Body of pancreas (tissue), 4 donors: ENCODE measurements around the gene CAST. TPM values are rescaled to one million over a fixed set of nuclear protein-coding genes. Genes with fewer than 3 reads are reported as not detected.

Experiments used
- ATAC-seq: fragments of 150-250 bp; one replicate; pipeline ENCODE4 v1.9.1; 2016
- DNase-seq, 4 donors: peaks; one replicate each; pipeline ENCODE4 v3.0.0-alpha.2; 2019
- H3K27ac ChIP-seq, 4 donors: fragments of 200-600 bp; sonication (generic); 1 replicate in 3 of 4; 2 replicates in 1 of 4; pipeline versions ENCODE4 v1.5.1 to v1.6.1; 2016 to 2019; ENCODE audit warnings: mild to moderate bottlenecking in 1 of 4, mixed read lengths in 1 of 4, moderate library complexity in 1 of 4
- H3K27me3 ChIP-seq, 2 donors: fragments of 200-600 bp; sonication (generic); one replicate each; pipeline ENCODE4 v1.6.0; 2016; ENCODE audit warnings: mild to moderate bottlenecking in 1 of 2
- H3K36me3 ChIP-seq, 2 donors: fragments of 200-600 bp; sonication (generic); replicated peaks in 1 of 2; 2 replicates each; pipeline ENCODE4 v1.5.1; 2016; ENCODE audit warnings: low read depth in 2 of 2; ENCODE audit not compliant: insufficient read depth in 1 of 2
- H3K4me1 ChIP-seq: fragments of 200-600 bp; sonication (generic); one replicate; pipeline ENCODE4 v1.6.0; 2016
- H3K4me3 ChIP-seq, 2 donors: fragments of 200-600 bp; sonication (generic); 1 replicate in 1 of 2; 2 replicates in 1 of 2; pipeline ENCODE4 v1.5.1; 2016 to 2019
- H3K9me3 ChIP-seq, 3 donors: fragments of 200-600 bp; sonication (generic); 1 replicate in 2 of 3; 2 replicates in 1 of 3; pipeline ENCODE4 v1.5.1; 2016
- CTCF ChIP-seq, 7 experiments: fragments of 450-650 bp in 4 of 7; fragments of 200-600 bp in 3 of 7; sonication (generic) in 3 of 7; IDR thresholded peaks; one replicate each; pipeline ENCODE4 v1.5.1; 2016 to 2019; ENCODE audit warnings: antibody characterized with exemption in 7 of 7
- POLR2A ChIP-seq, 3 donors: fragments of 450-650 bp; IDR thresholded peaks; one replicate each; pipeline ENCODE4 v1.6.1; 2016; ENCODE audit warnings: antibody characterized with exemption in 3 of 3, mild to moderate bottlenecking in 2 of 3
- WGBS, 2 donors: methylation state at CpG; one replicate each; pipeline ENCODE4 v1.1.5; 2017; 5-methylcytosine and 5-hydroxymethylcytosine counted together
- intact Hi-C: fragments of 100-400 bp; cut with DNase I; formaldehyde crosslinking; loops from one replicate; pipeline ENCODE4 v1.15.1; 2023
- total RNA-seq, 2 donors: library from RNA; depleted of rRNA; stranded (reverse); fragments of >200 nt; gene quantifications; one replicate each; pipeline ENCODE4 v1.1.0, GENCODE V29; 2016

CAST gene
- total RNA-seq, 2 donors from 2014 or later, result 130 to 157 TPM

- DNase-seq (peak; percentile 17 to 67 (median 40)), ATAC-seq (peak; percentile 48)
- intact Hi-C loops, result no loop called here
- Histone ChIP-seq H3K4me1 (no peaks in the 10 kb centered on the region), H3K27me3 (no peaks in the 10 kb centered on the region), H3K9me3 (no peaks in the 10 kb centered on the region), H3K27ac (peak overlapping the region in 1 of 4 donors; percentile 30), H3K4me3 (no peak overlapping the region), H3K36me3 (peaks cover 5 to 36% of the 10 kb centered on the region in 2 donors)
- no peak for TF ChIP-seq POLR2A (IDR thresholded peaks at IDR 0.05)
- TF ChIP-seq CTCF (IDR thresholded peaks at IDR 0.05), result peak; percentile 41 to 90 (median 52)
Measured at GRCh38 chr5:96752341-96753016, 90.3 kb downstream of the CAST start.

GRCh38 chr5:96753017-96753397 lies 90.8 kb downstream of the CAST start:
- TF ChIP-seq POLR2A (IDR thresholded peaks at IDR 0.05) (no peak), CTCF (IDR thresholded peaks at IDR 0.05) (no peak)
- H3K27ac ChIP-seq, result no peak overlapping the region
- H3K27me3 ChIP-seq, result no peaks in the 10 kb centered on the region
- DNase-seq, result no peak
- H3K36me3 ChIP-seq, result peaks cover 10 to 36% of the 10 kb centered on the region in 2 donors
- H3K4me3 ChIP-seq, result no peak overlapping the region
- H3K4me1 ChIP-seq, result no peaks in the 10 kb centered on the region
- ATAC-seq, result no peak
- intact Hi-C loops, result no loop called here
- H3K9me3 ChIP-seq, result no peaks in the 10 kb centered on the region
- WGBS, 2 donors, result 84 to 92% methylated on average over 4 of the region's 4 CpGs

DNA sequence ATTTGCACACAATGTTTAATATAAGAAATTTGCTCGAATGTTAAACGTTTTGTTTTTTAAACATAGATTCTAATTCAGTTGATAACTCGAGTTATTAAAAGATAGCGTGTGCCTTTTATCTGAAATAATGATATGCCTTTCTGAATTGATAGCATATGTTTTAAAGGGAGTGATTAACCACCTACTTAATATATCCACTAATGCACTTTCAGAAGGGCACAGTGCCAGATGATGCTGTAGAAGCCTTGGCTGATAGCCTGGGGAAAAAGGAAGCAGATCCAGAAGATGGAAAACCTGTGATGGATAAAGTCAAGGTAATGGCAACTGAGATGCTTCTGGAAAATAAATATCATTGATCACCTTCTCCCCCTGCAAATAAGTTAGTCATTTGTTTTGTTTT lies 91.7 kb downstream of the CAST start:
- TF ChIP-seq CTCF (IDR thresholded peaks at IDR 0.05) (no peak), POLR2A (IDR thresholded peaks at IDR 0.05) (no peak)
- H3K27ac ChIP-seq, result no peak overlapping the region
- ATAC-seq, result no peak
- 40 to 48% methylated on average over 4 of the region's 4 CpGs for whole genome bisulfite sequencing, 2 donors
- H3K9me3 ChIP-seq, result no peaks in the 10 kb centered on the region
- no peaks in the 10 kb centered on the region for H3K4me1 ChIP-seq
- intact Hi-C loops, result no loop called here
- H3K27me3 ChIP-seq, result no peaks in the 10 kb centered on the region
- H3K36me3 ChIP-seq, result peaks cover 11 to 38% of the 10 kb centered on the region in 2 donors
- H3K4me3 ChIP-seq, result no peak overlapping the region
- no peak for DNase-seq

DNA sequence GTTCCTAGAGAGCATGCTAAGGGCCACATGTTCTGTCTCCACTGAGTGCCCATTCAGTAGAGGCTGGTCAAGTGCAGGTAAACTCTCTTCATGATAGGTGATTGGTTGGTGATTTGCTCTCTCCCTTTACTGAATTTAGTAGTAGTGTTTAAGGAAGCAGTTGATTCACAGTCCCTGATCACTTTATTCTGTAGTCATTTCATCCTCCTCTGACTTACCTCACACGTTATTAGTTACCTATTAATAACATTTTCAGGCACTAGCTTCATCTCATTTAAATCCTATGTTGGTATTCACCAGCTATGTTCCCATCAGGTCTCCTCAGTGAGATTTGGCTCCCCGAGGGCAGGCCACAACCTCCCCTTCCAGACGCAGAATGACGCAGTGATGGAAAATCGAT lies 93.7 kb downstream of the CAST start:
- no peak for DNase-seq
- no peak for TF ChIP-seq CTCF (IDR thresholded peaks at IDR 0.05)
- no peak for TF ChIP-seq POLR2A (IDR thresholded peaks at IDR 0.05)
- Histone ChIP-seq H3K9me3 (no peaks in the 10 kb centered on the region), H3K27me3 (no peaks in the 10 kb centered on the region), H3K4me1 (no peaks in the 10 kb centered on the region), H3K4me3 (no peak overlapping the region), H3K27ac (no peak overlapping the region), H3K36me3 (peaks cover 11 to 32% of the 10 kb centered on the region in 2 donors)
- 74 to 87% methylated on average over 5 of the region's 5 CpGs for WGBS, 2 donors
- intact Hi-C loops, result no loop called here
- ATAC-seq, result no peak

DNA sequence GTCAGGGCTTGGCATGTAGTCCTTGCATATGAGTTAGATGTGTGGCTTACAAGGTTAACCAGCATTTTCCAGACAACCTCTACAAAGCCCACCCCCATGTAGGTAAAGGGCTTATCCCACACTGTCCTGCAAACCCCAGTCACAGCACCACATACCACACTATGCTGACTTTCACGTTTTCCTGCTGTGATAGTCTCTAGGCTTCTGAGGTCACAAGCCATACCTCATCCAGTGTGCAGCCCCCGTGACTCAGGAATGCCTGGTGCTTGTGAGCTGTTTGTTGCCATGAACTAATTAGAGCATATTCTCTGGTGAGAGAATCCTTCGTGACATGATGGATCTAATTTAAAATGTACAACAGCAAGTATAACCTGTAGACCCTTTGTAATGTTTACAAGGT lies 94.8 kb downstream of the CAST start:
- H3K36me3 ChIP-seq, result peaks cover 11 to 25% of the 10 kb centered on the region in 2 donors
- 72 to 92% methylated on average over 3 of the region's 3 CpGs for WGBS, 2 donors
- DNase-seq (no peak), ATAC-seq (no peak)
- TF ChIP-seq POLR2A (IDR thresholded peaks at IDR 0.05) (no peak), CTCF (IDR thresholded peaks at IDR 0.05) (no peak)
- no peaks in the 10 kb centered on the region for H3K27me3 ChIP-seq
- intact Hi-C loops, result no loop called here
- H3K27ac ChIP-seq, result no peak overlapping the region
- H3K4me1 ChIP-seq, result no peaks in the 10 kb centered on the region
- H3K9me3 ChIP-seq, result no peaks in the 10 kb centered on the region
- H3K4me3 ChIP-seq, result no peak overlapping the region
